ENCODE data around the gene NUDT16L1.

NUDT16L1 gene

DNA sequence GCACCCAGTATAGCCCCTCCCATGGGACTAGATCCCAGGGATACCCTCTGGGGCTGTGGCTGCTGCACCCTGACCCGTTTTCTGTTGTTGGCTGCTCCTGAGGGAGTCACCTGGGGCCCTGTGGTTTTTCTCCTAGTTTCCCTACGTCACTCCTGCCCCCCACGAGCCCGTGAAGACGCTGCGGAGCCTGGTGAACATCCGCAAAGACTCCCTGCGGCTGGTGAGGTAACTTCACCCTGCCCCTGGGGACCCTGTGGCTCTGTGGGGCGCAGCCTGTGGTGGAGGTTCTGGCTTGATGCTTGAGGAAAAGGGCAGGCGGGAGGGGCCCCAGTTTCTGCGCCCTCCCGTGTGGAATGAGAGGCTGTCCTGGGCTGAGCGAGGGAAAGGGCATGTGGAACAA lies 41.5 kb upstream of the NUDT16L1 start:
- H3K9me3 ChIP-seq (ENCODE audit: control extremely low read depth in 1 of 5, control insufficient read depth in 4 of 5, insufficient read depth in 2 of 5, low read depth in 1 of 5, low read length in 4 of 5) = no peaks in the 10 kb centered on the region
- H3K27me3 ChIP-seq (replicated peaks in 2 of 5; ENCODE audit: control insufficient read depth in 4 of 5, insufficient read depth in 5 of 5, low read length in 4 of 5) = no peaks in the 10 kb centered on the region
- no peak for DNase-seq
- H3K4me3 ChIP-seq (ENCODE audit: control insufficient read depth in 1 of 7, extremely low read depth in 1 of 7, insufficient read depth in 4 of 7, low read depth in 2 of 7, low read length in 6 of 7) = no peak overlapping the region
- H3K4me1 ChIP-seq (ENCODE audit: control extremely low read depth in 1 of 4, control insufficient read depth in 4 of 4, insufficient read depth in 4 of 4, low read length in 3 of 4) = peaks cover 0 to 9% (median 4%) of the 10 kb centered on the region in 4 experiments
- H3K27ac ChIP-seq (ENCODE audit: insufficient read depth in 1 of 2, low read depth in 1 of 2, low read length in 2 of 2, poor library complexity in 1 of 2, severe bottlenecking in 2 of 2) = no peak overlapping the region
- ChIA-PET CTCF (interaction anchor here (0.6 to 2.8 kb wide), 5 partner anchors 8 to 31 kb away, joined by 3 to 27 read pairs (median 4); partner anchors contain the start of gene MGRN1), POLR2A (no interaction called here)
- WGBS (ENCODE audit: insufficient coverage) = 91% methylated on average over 11 of the region's 13 CpGs
- peaks cover 8 to 69% (median 46%) of the 10 kb centered on the region in 4 experiments for H3K36me3 ChIP-seq (ENCODE audit: control insufficient read depth in 4 of 4, insufficient read depth in 4 of 4, low read length in 3 of 4)

DNA sequence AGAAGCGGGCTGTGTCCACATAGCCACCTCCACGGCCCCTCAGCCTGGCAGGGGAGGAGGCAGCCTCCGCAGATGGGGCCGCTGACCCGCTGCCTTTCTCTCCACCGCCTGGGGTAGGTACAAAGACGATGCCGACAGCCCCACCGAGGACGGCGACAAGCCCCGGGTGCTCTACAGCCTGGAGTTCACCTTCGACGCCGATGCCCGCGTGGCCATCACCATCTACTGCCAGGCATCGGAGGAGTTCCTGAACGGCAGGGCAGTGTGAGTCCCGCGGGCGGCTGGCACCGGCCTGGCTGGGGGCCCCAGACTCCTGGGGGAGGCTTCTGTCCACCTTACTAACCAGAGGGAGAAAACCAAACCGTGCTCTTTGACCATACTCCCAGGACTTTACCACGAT lies 40.8 kb upstream of the NUDT16L1 start:
- DNase-seq = no peak
- Histone ChIP-seq H3K9me3 (ENCODE audit: control extremely low read depth in 1 of 5, control insufficient read depth in 4 of 5, insufficient read depth in 2 of 5, low read depth in 1 of 5, low read length in 4 of 5) (no peaks in the 10 kb centered on the region), H3K27ac (ENCODE audit: insufficient read depth in 1 of 2, low read depth in 1 of 2, low read length in 2 of 2, poor library complexity in 1 of 2, severe bottlenecking in 2 of 2) (no peak overlapping the region), H3K36me3 (ENCODE audit: control insufficient read depth in 4 of 4, insufficient read depth in 4 of 4, low read length in 3 of 4) (peaks cover 8 to 68% (median 49%) of the 10 kb centered on the region in 4 experiments), H3K4me3 (ENCODE audit: control insufficient read depth in 1 of 7, extremely low read depth in 1 of 7, insufficient read depth in 4 of 7, low read depth in 2 of 7, low read length in 6 of 7) (no peak overlapping the region), H3K4me1 (ENCODE audit: control extremely low read depth in 1 of 4, control insufficient read depth in 4 of 4, insufficient read depth in 4 of 4, low read length in 3 of 4) (peaks cover 0 to 9% (median 4%) of the 10 kb centered on the region in 4 experiments), H3K27me3 (replicated peaks in 2 of 5; ENCODE audit: control insufficient read depth in 4 of 5, insufficient read depth in 5 of 5, low read length in 4 of 5) (no peaks in the 10 kb centered on the region)
- 98% methylated on average over 25 of the region's 25 CpGs for WGBS (ENCODE audit: insufficient coverage)
- ChIA-PET POLR2A (no interaction called here), CTCF (interaction anchor here (1.4 kb wide), 1 partner anchor 9 kb away, joined by 4 read pairs; no protein-coding TSS in a partner anchor)

DNA sequence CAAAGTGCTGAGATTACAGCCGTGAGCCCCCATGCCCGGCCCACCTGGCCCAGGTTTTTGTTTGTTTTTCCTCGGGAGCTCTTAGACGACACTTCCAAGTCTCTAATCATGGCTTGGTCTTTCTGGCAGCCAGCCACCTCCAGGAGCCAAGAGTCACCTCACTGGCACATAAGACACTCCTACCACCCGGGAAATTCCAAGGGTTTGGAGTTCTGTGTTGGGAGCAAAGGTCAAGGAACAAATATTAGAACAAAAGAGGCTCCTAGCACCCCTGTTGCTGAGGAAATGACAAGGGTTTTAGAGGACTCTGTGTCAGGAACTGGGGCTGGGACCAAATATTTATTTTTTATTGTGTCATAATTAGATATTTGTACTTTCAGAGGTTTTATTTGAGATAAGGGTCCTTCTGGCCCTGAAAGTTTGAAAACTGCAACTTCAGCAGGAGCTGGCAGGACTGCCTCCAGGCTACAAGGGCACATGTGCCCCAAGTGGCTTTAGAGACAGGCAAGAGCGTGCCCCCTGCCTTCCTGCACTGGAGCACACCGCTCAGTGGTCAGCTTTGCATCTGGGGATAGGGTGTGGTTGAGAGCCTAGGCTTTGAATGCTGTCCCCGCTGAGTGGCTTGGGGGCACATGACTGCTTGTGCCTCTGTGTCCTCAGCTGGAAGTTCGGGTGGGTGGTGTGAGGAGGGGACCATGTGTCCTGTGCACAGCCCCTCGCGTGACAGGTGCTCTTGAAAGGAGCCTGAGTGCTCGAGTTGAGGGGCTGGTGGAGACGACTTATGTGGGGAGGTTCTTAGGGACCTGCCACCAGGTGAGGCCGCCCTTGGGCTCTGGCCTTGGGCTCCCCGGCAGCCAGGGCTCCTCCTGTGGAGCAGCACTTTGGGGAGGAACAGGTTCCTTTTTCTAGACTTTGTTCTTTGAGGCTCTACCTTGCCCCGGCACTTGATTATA lies 39.1 kb upstream of the NUDT16L1 start:
- Histone ChIP-seq H3K36me3 (ENCODE audit: control insufficient read depth in 4 of 4, insufficient read depth in 4 of 4, low read length in 3 of 4) (peaks cover 8 to 73% (median 53%) of the 10 kb centered on the region in 4 experiments), H3K4me1 (ENCODE audit: control extremely low read depth in 1 of 4, control insufficient read depth in 4 of 4, insufficient read depth in 4 of 4, low read length in 3 of 4) (peaks cover 0 to 11% (median 4%) of the 10 kb centered on the region in 4 experiments), H3K4me3 (ENCODE audit: control insufficient read depth in 1 of 7, extremely low read depth in 1 of 7, insufficient read depth in 4 of 7, low read depth in 2 of 7, low read length in 6 of 7) (no peak overlapping the region), H3K27me3 (replicated peaks in 2 of 5; ENCODE audit: control insufficient read depth in 4 of 5, insufficient read depth in 5 of 5, low read length in 4 of 5) (no peaks in the 10 kb centered on the region), H3K9me3 (ENCODE audit: control extremely low read depth in 1 of 5, control insufficient read depth in 4 of 5, insufficient read depth in 2 of 5, low read depth in 1 of 5, low read length in 4 of 5) (no peaks in the 10 kb centered on the region), H3K27ac (ENCODE audit: insufficient read depth in 1 of 2, low read depth in 1 of 2, low read length in 2 of 2, poor library complexity in 1 of 2, severe bottlenecking in 2 of 2) (no peak overlapping the region)
- WGBS (ENCODE audit: insufficient coverage) = over 99% methylated on average over 9 of the region's 16 CpGs
- POLR2A ChIA-PET = interaction anchor here (0.6 kb wide), 1 partner anchor 36 kb away, joined by 4 read pairs; no protein-coding TSS in a partner anchor
- DNase-seq = no peak
- CTCF ChIA-PET = interaction anchor here (1.0 kb wide), 1 partner anchor 37 kb away, joined by 3 read pairs; no protein-coding TSS in a partner anchor

DNA sequence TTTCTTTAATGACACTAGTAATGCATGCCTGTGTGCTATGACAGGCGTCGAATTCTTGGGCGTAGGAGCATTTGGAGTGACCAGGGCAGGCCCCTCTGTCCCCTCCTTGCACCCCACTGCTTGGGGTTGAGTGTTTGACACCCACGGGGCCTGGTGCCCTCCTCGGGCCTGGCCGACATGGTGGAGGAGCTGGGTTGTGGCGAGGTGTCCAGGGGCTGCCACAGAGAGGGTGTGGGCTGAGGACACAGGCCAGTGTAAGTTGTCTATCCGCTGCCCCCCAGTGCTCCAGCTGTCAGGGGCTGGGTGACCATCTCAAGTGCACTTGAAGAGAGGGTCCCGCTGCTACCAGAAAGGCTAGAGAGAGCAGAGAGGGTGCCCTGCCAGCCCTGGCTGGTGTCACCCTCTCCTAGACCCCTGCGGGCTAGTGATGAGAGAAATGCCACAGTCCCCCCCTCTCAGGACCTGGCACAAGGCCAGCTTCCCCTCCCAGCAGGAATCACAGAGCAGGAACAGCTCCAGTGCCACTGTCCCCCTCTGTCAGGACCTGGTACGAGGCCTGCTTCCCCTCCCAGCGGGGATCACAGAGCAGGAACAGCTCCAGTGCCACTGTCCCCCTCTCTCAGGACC lies 38.3 kb upstream of the NUDT16L1 start:
- Histone ChIP-seq H3K27ac (ENCODE audit: insufficient read depth in 1 of 2, low read depth in 1 of 2, low read length in 2 of 2, poor library complexity in 1 of 2, severe bottlenecking in 2 of 2) (no peak overlapping the region), H3K4me3 (ENCODE audit: control insufficient read depth in 1 of 7, extremely low read depth in 1 of 7, insufficient read depth in 4 of 7, low read depth in 2 of 7, low read length in 6 of 7) (no peak overlapping the region), H3K4me1 (ENCODE audit: control extremely low read depth in 1 of 4, control insufficient read depth in 4 of 4, insufficient read depth in 4 of 4, low read length in 3 of 4) (peaks cover 0 to 13% (median 8%) of the 10 kb centered on the region in 4 experiments), H3K9me3 (ENCODE audit: control extremely low read depth in 1 of 5, control insufficient read depth in 4 of 5, insufficient read depth in 2 of 5, low read depth in 1 of 5, low read length in 4 of 5) (no peaks in the 10 kb centered on the region), H3K36me3 (ENCODE audit: control insufficient read depth in 4 of 4, insufficient read depth in 4 of 4, low read length in 3 of 4) (peaks cover 8 to 75% (median 55%) of the 10 kb centered on the region in 4 experiments), H3K27me3 (replicated peaks in 2 of 5; ENCODE audit: control insufficient read depth in 4 of 5, insufficient read depth in 5 of 5, low read length in 4 of 5) (no peaks in the 10 kb centered on the region)
- POLR2A ChIA-PET = interaction anchor here (0.6 to 0.7 kb wide), 2 partner anchors 37 to 40 kb away, joined by 3 to 4 read pairs; no protein-coding TSS in a partner anchor
- DNase-seq = no peak
- CTCF ChIA-PET = interaction anchor here (1.5 kb wide), 1 partner anchor 38 kb away, joined by 5 read pairs; no protein-coding TSS in a partner anchor
- 93% methylated on average over 11 of the region's 12 CpGs for WGBS (ENCODE audit: insufficient coverage)

DNA sequence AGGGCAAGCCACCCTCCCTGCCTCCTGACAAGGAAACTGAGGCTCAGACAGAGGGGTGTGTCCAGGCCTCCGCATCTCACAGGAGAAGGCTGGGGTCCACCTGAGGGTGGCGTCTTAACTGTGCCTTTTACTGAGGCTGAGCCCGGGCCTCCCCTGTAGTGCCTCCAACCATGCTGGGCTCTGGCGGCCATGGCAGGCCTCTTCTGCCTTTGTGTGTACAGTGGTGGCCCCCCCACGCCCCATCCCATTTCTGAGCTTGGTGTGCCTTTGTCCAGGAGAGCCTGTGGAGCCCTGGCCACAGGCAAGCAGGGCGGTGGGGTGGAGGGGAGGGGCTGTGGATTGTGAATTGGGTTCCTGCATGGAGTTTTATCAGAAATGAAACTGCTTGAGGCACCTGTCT lies 37.6 kb upstream of the NUDT16L1 start:
- H3K36me3 ChIP-seq (ENCODE audit: control insufficient read depth in 4 of 4, insufficient read depth in 4 of 4, low read length in 3 of 4) = peaks cover 8 to 82% (median 55%) of the 10 kb centered on the region in 4 experiments
- CTCF ChIA-PET = interaction anchor here (1.5 kb wide), 1 partner anchor 38 kb away, joined by 5 read pairs; no protein-coding TSS in a partner anchor

DNA sequence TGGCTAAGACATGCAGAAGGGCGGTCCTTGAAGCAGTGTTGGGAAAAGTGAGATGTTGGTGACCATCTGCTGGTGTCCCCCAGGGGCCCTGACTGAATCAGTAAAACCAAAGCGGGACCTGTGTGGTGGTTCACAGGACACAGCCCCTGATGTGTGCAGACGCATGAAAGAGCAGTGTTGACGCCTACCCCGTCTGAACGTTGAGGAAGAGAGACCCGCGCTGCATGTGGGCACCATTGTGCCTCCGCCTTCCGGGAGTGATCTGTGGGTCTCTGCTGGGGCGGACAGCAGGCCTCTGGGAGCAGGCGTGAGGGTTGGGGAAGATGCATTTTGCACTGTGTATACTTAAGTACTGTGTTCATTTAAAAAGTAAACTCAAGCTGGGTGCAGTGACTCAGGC lies 37.1 kb upstream of the NUDT16L1 start:
- Histone ChIP-seq H3K27me3 (replicated peaks in 2 of 5; ENCODE audit: control insufficient read depth in 4 of 5, insufficient read depth in 5 of 5, low read length in 4 of 5) (no peaks in the 10 kb centered on the region), H3K36me3 (ENCODE audit: control insufficient read depth in 4 of 4, insufficient read depth in 4 of 4, low read length in 3 of 4) (peaks cover 7 to 79% (median 52%) of the 10 kb centered on the region in 4 experiments), H3K4me1 (ENCODE audit: control extremely low read depth in 1 of 4, control insufficient read depth in 4 of 4, insufficient read depth in 4 of 4, low read length in 3 of 4) (peaks cover 0 to 22% (median 17%) of the 10 kb centered on the region in 4 experiments), H3K9me3 (ENCODE audit: control extremely low read depth in 1 of 5, control insufficient read depth in 4 of 5, insufficient read depth in 2 of 5, low read depth in 1 of 5, low read length in 4 of 5) (no peaks in the 10 kb centered on the region), H3K27ac (ENCODE audit: insufficient read depth in 1 of 2, low read depth in 1 of 2, low read length in 2 of 2, poor library complexity in 1 of 2, severe bottlenecking in 2 of 2) (no peak overlapping the region), H3K4me3 (ENCODE audit: control insufficient read depth in 1 of 7, extremely low read depth in 1 of 7, insufficient read depth in 4 of 7, low read depth in 2 of 7, low read length in 6 of 7) (no peak overlapping the region)
- DNase-seq = no peak
- WGBS (ENCODE audit: insufficient coverage) = 95% methylated on average over 11 of the region's 12 CpGs
- ChIA-PET CTCF (interaction anchor here (1.0 to 1.5 kb wide), 2 partner anchors 13 to 39 kb away, joined by 3 to 5 read pairs; no protein-coding TSS in a partner anchor), POLR2A (no interaction called here)

More for the DNA sequence above, 37.6 kb upstream of the NUDT16L1 start:
- no peaks in the 10 kb centered on the region for H3K27me3 ChIP-seq (replicated peaks in 2 of 5; ENCODE audit: control insufficient read depth in 4 of 5, insufficient read depth in 5 of 5, low read length in 4 of 5)
- WGBS (ENCODE audit: insufficient coverage) = 94% methylated on average over 3 of the region's 6 CpGs
- DNase-seq = no peak
- POLR2A ChIA-PET = interaction anchor here (0.7 kb wide), 1 partner anchor 40 kb away, joined by 3 read pairs; no protein-coding TSS in a partner anchor
- H3K9me3 ChIP-seq (ENCODE audit: control extremely low read depth in 1 of 5, control insufficient read depth in 4 of 5, insufficient read depth in 2 of 5, low read depth in 1 of 5, low read length in 4 of 5) = no peaks in the 10 kb centered on the region
- no peak overlapping the region for H3K27ac ChIP-seq (ENCODE audit: insufficient read depth in 1 of 2, low read depth in 1 of 2, low read length in 2 of 2, poor library complexity in 1 of 2, severe bottlenecking in 2 of 2)
- peaks cover 0 to 18% (median 13%) of the 10 kb centered on the region in 4 experiments for H3K4me1 ChIP-seq (ENCODE audit: control extremely low read depth in 1 of 4, control insufficient read depth in 4 of 4, insufficient read depth in 4 of 4, low read length in 3 of 4)
- H3K4me3 ChIP-seq (ENCODE audit: control insufficient read depth in 1 of 7, extremely low read depth in 1 of 7, insufficient read depth in 4 of 7, low read depth in 2 of 7, low read length in 6 of 7) = no peak overlapping the region
